IgD-negative memory B cell (primary cell): ENCODE results near the gene CFAP97D2. TPM values are rescaled to one million over a fixed set of nuclear protein-coding genes. Genes with fewer than 3 reads are reported as not detected.

Experiments
- H3K27ac Mint-ChIP-seq, 3 donors: one replicate each; pipeline ENCODE4 v1.8.0; 2020 to 2022; ENCODE audit warnings: mild to moderate bottlenecking in 3 of 3, mixed read lengths in 3 of 3, moderate library complexity in 1 of 3
- H3K27me3 Mint-ChIP-seq: one replicate; pipeline ENCODE4 v1.8.0; 2021; ENCODE audit warnings: mixed read lengths
- H3K36me3 Mint-ChIP-seq: one replicate; pipeline ENCODE4 v1.8.0; 2020; ENCODE audit warnings: mild to moderate bottlenecking, mixed read lengths
- H3K4me1 Mint-ChIP-seq, 3 donors: one replicate each; pipeline ENCODE4 v1.8.0; 2020 to 2022; ENCODE audit warnings: mixed read lengths in 3 of 3, mild to moderate bottlenecking in 1 of 3
- H3K4me3 Mint-ChIP-seq, 4 donors: one replicate each; pipeline ENCODE4 v1.8.0; 2020 to 2022; ENCODE audit warnings: mild to moderate bottlenecking in 4 of 4, mixed read lengths in 4 of 4, moderate library complexity in 3 of 4
- H3K9me3 Mint-ChIP-seq, 3 donors: one replicate each; pipeline ENCODE4 v1.8.0; 2020 to 2021; ENCODE audit warnings: mixed read lengths in 3 of 3, mild to moderate bottlenecking in 1 of 3
- polyA plus RNA-seq: library from polyadenylated mRNA; unstranded; fragments of 300-500 nt; fragmentation: Illumina TruSeq; gene quantifications from one replicate; pipeline ENCODE4 v1.2.3, GENCODE V29; 2021

The CFAP97D2 gene
- polyA plus RNA-seq, 1 donor from 2014 or later, result not detected

GRCh38 chr13:114222461-114222968 is 43.5 kb downstream of the CFAP97D2 start:
- no peak overlapping the region for H3K27ac Mint-ChIP-seq
- H3K4me1 Mint-ChIP-seq, result peaks cover 17 to 28% (median 20%) of the 10 kb centered on the region in 3 donors
- no peaks in the 10 kb centered on the region for H3K9me3 Mint-ChIP-seq
- no peaks in the 10 kb centered on the region for H3K36me3 Mint-ChIP-seq
- H3K4me3 Mint-ChIP-seq, result peak overlapping the region in 1 of 4 donors; percentile 4
- peaks cover 5% of the 10 kb centered on the region for H3K27me3 Mint-ChIP-seq

GRCh38 chr13:114224201-114224600 is 45.1 kb downstream of the CFAP97D2 start:
- peaks cover 17 to 28% (median 20%) of the 10 kb centered on the region in 3 donors for H3K4me1 Mint-ChIP-seq

GRCh38 chr13:114225610-114226009 is 46.6 kb downstream of the CFAP97D2 start:
- Mint-ChIP-seq H3K36me3 (no peaks in the 10 kb centered on the region), H3K9me3 (no peaks in the 10 kb centered on the region), H3K4me1 (peaks cover 17 to 28% (median 20%) of the 10 kb centered on the region in 3 donors), H3K27me3 (peaks cover 10% of the 10 kb centered on the region), H3K4me3 (no peak overlapping the region), H3K27ac (peak overlapping the region in 1 of 3 donors; percentile 50)

More at GRCh38 chr13:114224201-114224600, 45.1 kb downstream of the CFAP97D2 start:
- no peaks in the 10 kb centered on the region for H3K36me3 Mint-ChIP-seq
- H3K4me3 Mint-ChIP-seq, result peak overlapping the region in 1 of 4 donors; percentile 28
- no peak overlapping the region for H3K27ac Mint-ChIP-seq
- peaks cover 2% of the 10 kb centered on the region for H3K27me3 Mint-ChIP-seq
- no peaks in the 10 kb centered on the region for H3K9me3 Mint-ChIP-seq

DNA sequence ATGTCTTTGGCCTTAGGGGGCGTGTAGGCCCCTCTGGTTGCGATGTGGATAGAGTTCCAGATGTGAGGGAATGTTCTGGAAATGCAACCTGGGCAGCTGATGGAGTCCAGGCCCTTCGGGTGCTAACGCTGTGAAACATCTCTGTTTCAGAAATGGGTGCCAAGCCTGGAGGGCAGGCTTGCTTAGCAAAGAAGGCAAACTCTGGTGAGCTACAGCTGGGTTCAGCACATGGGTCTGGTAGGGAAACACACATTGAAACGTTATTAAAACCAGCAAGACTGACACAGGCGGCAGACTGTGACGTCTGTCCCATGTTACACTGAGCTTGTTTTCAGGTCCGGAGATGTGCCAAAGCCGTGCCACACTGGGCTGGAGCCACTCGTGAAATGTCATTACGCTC is 47.0 kb downstream of the CFAP97D2 start:
- no peak overlapping the region for H3K4me3 Mint-ChIP-seq

DNA sequence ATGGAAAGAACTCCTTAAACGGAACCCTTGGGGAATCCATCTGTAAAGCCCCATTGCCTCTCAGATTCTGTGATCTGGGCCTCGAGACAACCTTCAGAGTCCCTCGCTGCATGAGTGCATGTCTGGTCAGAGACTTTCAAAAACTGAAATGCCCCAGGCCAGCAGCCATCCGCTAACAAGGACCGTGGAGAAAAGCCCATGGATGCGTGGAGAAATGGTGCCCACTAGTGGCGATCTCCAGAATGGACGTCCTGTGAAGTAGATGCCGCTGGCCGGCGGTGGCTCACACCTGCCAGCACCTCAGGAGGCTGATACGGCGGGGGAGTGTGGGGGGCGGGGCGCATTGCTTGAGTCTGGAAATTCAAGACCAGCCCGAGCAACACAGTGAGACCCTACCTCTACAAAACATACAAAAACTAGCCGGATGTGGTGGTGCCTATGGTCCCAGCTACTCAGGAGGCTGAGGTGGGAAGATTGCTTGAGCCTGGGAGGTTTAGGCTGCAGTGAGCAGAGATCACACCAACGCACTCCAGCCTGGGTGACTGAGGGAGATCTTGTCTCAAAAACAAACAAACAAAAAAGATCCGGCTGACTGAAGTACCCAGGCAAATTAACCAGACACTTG is 47.8 kb downstream of the CFAP97D2 start:
- Mint-ChIP-seq H3K9me3 (no peaks in the 10 kb centered on the region), H3K27ac (peak overlapping the region in 2 of 3 donors; percentile 4 to 12), H3K4me3 (peak overlapping the region in 2 of 4 donors; percentile 23 to 42), H3K36me3 (no peaks in the 10 kb centered on the region), H3K4me1 (peaks cover 12 to 22% (median 19%) of the 10 kb centered on the region in 3 donors), H3K27me3 (peaks cover 10% of the 10 kb centered on the region)

More for the DNA sequence above, 47.0 kb downstream of the CFAP97D2 start:
- Mint-ChIP-seq H3K27ac (peak overlapping the region in 1 of 3 donors; percentile 50), H3K9me3 (no peaks in the 10 kb centered on the region), H3K27me3 (peaks cover 10% of the 10 kb centered on the region), H3K4me1 (peaks cover 17 to 27% (median 20%) of the 10 kb centered on the region in 3 donors), H3K36me3 (no peaks in the 10 kb centered on the region)

DNA sequence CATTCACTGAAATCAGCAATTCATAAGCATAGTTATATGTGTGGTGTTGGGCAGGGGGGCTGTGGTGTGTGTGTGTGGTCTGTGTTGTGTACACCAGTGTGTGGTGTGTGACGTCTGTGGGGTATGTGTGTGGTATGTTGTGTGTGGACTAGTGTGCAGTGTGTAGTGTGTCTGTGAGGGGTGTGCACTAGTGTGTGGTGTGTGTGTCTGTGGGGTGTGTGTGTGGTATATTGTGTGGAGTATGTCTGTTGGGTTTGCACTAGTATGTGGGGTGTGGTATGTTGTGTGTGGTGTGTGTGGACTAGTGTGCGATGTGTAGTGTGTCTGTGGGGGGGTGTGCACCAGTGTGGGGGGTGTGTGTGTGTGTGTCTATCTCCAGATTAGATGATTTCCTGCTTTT is 48.5 kb downstream of the CFAP97D2 start:
- Mint-ChIP-seq H3K27ac (peak overlapping the region in 1 of 3 donors; percentile 53), H3K4me3 (peak overlapping the region in 1 of 4 donors; percentile 42), H3K27me3 (peaks cover 9% of the 10 kb centered on the region)

GRCh38 chr13:114228176-114228575 is 49.1 kb downstream of the CFAP97D2 start:
- Mint-ChIP-seq H3K4me3 (no peak overlapping the region), H3K27ac (no peak overlapping the region), H3K27me3 (peaks cover 9% of the 10 kb centered on the region), H3K9me3 (no peaks in the 10 kb centered on the region), H3K36me3 (no peaks in the 10 kb centered on the region), H3K4me1 (peaks cover 8 to 13% (median 11%) of the 10 kb centered on the region in 3 donors)

More for the DNA sequence above, 48.5 kb downstream of the CFAP97D2 start:
- Mint-ChIP-seq H3K4me1 (peaks cover 11 to 16% (median 12%) of the 10 kb centered on the region in 3 donors), H3K36me3 (no peaks in the 10 kb centered on the region), H3K9me3 (no peaks in the 10 kb centered on the region)

DNA sequence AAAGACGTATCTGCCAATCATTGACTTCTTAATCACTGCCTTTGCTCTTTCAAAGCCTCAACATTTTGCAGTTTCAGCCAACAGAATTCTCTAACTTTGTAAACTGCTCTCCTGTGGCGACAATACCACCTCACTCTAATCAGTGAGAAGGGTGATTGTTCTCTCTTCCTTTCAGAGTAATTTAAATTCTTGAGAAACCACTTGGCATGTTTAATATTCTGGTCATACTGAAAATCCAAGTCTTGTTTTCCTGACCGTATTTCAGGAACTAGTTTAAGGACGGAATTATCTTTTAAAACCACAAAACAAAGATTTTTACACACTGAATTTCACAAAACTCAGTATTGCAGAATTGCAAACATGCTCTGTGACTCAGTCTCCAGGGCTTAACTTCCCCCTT is 50.4 kb downstream of the CFAP97D2 start:
- H3K9me3 Mint-ChIP-seq, result no peaks in the 10 kb centered on the region
- H3K4me1 Mint-ChIP-seq, result peaks cover 11 to 18% (median 13%) of the 10 kb centered on the region in 3 donors
- H3K27ac Mint-ChIP-seq, result no peak overlapping the region
- H3K36me3 Mint-ChIP-seq, result no peaks in the 10 kb centered on the region
- peaks cover 9% of the 10 kb centered on the region for H3K27me3 Mint-ChIP-seq
- H3K4me3 Mint-ChIP-seq, result no peak overlapping the region

DNA sequence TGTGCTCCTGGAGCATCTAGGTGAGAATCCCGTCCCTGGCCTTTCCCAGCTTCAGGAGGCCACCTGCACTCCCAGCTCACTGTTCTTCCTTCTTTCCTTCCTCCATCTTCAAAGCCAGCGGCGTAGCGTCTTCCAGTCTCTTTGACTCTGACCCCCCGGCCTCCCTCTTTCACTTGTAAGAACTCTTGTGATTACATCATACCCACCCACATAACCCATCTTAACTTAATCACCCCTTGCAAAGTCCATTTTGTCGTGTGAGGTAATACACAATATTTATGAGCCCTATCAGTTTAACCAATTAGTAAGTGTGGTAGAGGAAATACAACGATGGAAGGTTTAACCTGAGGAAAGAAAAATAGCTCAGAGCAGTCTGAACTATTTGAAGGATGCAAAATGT is 51.1 kb downstream of the CFAP97D2 start:
- Mint-ChIP-seq H3K9me3 (no peaks in the 10 kb centered on the region), H3K36me3 (no peaks in the 10 kb centered on the region), H3K4me1 (peaks cover 10 to 18% (median 13%) of the 10 kb centered on the region in 3 donors), H3K27ac (no peak overlapping the region), H3K4me3 (peak overlapping the region in 1 of 4 donors; percentile 3), H3K27me3 (peaks cover 9% of the 10 kb centered on the region)

- H3K4me3 Mint-ChIP-seq, result peak overlapping the region in 1 of 4 donors; percentile 3
- peaks cover 14 to 22% (median 18%) of the 10 kb centered on the region in 3 donors for H3K4me1 Mint-ChIP-seq
- no peaks in the 10 kb centered on the region for H3K36me3 Mint-ChIP-seq
- peaks cover 9% of the 10 kb centered on the region for H3K27me3 Mint-ChIP-seq
- no peaks in the 10 kb centered on the region for H3K9me3 Mint-ChIP-seq
- H3K27ac Mint-ChIP-seq, result peak overlapping the region in 1 of 3 donors; percentile 58
These were observed 51.5 kb downstream of the CFAP97D2 start for GRCh38 chr13:114230575-114230974.

GRCh38 chr13:114231886-114232285 is 52.8 kb downstream of the CFAP97D2 start:
- Mint-ChIP-seq H3K4me3 (peak overlapping the region in 1 of 4 donors; percentile 96), H3K4me1 (peaks cover 15 to 22% (median 18%) of the 10 kb centered on the region in 3 donors), H3K27ac (peak overlapping the region in 1 of 3 donors; percentile 56), H3K9me3 (no peaks in the 10 kb centered on the region), H3K27me3 (peaks cover 9% of the 10 kb centered on the region), H3K36me3 (no peaks in the 10 kb centered on the region)

- Mint-ChIP-seq H3K36me3 (peaks cover 3% of the 10 kb centered on the region), H3K27me3 (peaks cover 9% of the 10 kb centered on the region), H3K4me1 (peaks cover 16 to 27% (median 20%) of the 10 kb centered on the region in 3 donors), H3K27ac (peak overlapping the region; percentile 84 to 95 (median 91)), H3K9me3 (no peaks in the 10 kb centered on the region), H3K4me3 (peak overlapping the region; percentile 84 to 96 (median 92))
These were observed 55.2 kb downstream of the CFAP97D2 start for GRCh38 chr13:114234266-114234644.

DNA sequence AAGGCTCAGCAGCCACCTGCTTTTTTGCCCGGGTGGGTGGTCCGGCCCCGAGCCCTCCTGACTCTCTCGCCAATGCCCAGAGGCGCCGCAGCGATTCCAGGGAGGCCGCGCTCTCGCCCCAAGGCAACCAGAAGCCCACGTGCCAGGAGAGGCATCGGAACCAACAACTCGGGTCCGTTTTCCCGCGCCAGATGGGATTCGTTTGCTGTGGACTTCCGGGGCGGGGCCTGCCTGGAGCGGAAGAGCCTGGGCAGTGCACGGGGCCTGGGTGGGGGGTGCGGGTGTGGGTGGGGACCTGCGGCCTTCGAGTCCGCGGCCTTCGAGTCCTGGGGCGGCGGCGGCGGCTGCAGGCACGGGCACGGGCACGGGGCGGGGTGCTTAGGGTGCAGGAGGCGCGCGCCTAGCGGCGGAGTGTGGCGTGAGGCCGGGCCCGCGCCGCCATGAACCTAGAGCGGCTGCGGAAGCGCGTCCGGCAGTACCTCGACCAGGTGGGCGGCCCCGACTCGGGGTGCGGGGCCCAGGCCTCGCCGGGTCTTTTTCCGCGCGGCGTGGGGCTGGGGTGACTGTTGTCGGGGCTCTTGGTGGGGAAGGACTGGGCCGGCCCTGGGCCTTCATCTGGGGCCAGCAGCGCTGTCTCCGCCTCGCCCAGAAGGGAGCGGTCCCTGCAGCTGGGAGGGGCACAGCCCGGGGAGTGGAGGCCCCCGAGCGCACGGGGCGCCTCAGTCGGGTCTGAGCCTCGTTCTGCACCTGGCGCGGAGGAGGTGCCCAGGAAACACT is 55.8 kb downstream of the CFAP97D2 start, which contains the start of gene CDC16:
TSS of gene CDC16 (plus strand) at position 253 of the 777 bp plus-strand sequence. CDS start at position 441, 188 bp downstream.
- peaks cover 3% of the 10 kb centered on the region for H3K36me3 Mint-ChIP-seq
- H3K4me1 Mint-ChIP-seq, result peaks cover 16 to 28% (median 20%) of the 10 kb centered on the region in 3 donors
- H3K27me3 Mint-ChIP-seq, result peaks cover 7% of the 10 kb centered on the region
- H3K9me3 Mint-ChIP-seq, result no peaks in the 10 kb centered on the region
- H3K27ac Mint-ChIP-seq, result peak within 1 kb of the TSS; percentile 84 to 95 (median 91)
- H3K4me3 Mint-ChIP-seq, result peak within 1 kb of the TSS; percentile 84 to 96 (median 92)

- no peaks in the 10 kb centered on the region for H3K9me3 Mint-ChIP-seq
- H3K4me3 Mint-ChIP-seq, result peak overlapping the region; percentile 84 to 96 (median 92)
- H3K36me3 Mint-ChIP-seq, result peaks cover 3% of the 10 kb centered on the region
- H3K27me3 Mint-ChIP-seq, result no peaks in the 10 kb centered on the region
- H3K27ac Mint-ChIP-seq, result peak overlapping the region; percentile 46 to 95 (median 61)
- peaks cover 16 to 28% (median 20%) of the 10 kb centered on the region in 3 donors for H3K4me1 Mint-ChIP-seq
These were observed 56.6 kb downstream of the CFAP97D2 start for GRCh38 chr13:114235697-114236096.

DNA sequence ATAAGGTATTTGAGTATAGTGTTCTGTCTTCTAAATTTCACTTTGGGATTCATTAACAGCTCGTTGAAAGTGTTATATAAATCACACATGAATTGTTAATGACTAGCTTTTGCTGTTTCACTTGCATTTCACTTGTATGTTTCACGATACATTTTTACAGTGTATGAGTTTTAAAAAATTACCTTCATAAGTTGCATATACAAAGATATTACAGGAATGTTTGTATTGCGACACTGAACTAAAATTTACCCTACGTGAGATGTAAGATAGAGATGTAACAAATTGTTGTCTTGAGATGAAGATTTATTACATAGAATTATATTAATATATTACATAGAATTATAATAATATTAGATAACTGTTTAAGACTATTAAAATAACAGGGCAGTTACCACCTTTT is 57.2 kb downstream of the CFAP97D2 start:
- Mint-ChIP-seq H3K9me3 (no peaks in the 10 kb centered on the region), H3K4me3 (peak overlapping the region; percentile 84 to 96 (median 92)), H3K27me3 (no peaks in the 10 kb centered on the region), H3K4me1 (peaks cover 16 to 28% (median 20%) of the 10 kb centered on the region in 3 donors), H3K36me3 (peaks cover 3% of the 10 kb centered on the region), H3K27ac (peak overlapping the region in 2 of 3 donors; percentile 61 to 95)
